ENCODE data around the gene TTLL12.

The TTLL12 gene

DNA sequence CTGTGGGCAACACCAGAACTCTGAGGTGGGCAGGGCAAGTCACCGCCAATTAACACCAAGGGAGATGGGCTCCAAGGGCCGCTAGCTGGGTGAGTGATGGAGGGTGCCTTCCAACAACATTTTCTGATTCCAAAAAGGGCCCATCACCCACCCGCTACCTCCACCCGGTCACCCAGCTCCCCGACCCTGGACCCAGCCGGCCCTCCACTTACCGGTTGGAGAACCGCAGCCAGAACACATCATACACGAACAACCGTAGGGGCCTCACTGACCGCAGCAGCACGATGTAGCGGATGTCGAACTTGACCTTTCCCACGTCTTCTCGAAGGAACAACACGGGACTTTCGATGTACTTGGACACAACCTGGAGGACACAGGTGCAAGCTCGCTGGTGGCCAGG, 14.7 kb downstream of the TTLL12 start:
- no peak for DNase-seq (ENCODE audit: low spot score)

- DNase-seq (ENCODE audit: low spot score): no peak
Observed at GRCh38 chr22:43171607-43172006, 15.3 kb downstream of the TTLL12 start.

- DNase-seq (ENCODE audit: low spot score): no peak
Observed at GRCh38 chr22:43171019-43171491, 15.9 kb downstream of the TTLL12 start.

DNA sequence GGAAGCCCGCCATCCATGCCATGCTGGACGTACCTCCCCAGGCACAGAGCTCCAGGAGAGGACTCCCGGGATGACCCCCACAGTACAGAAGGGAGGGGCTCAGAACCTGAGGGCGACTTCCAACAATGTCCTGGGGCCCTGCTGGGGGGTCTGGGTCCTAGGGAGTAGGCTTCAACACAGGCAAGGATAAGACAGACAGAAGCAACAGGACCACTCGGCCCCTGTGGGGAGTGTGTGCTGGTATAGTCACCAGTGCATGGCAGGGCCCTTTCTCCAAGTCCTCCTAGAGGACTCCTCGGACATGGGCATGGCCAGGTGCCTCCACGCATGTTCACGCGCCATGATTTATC, 16.8 kb downstream of the TTLL12 start:
- DNase-seq (ENCODE audit: low spot score): no peak

DNA sequence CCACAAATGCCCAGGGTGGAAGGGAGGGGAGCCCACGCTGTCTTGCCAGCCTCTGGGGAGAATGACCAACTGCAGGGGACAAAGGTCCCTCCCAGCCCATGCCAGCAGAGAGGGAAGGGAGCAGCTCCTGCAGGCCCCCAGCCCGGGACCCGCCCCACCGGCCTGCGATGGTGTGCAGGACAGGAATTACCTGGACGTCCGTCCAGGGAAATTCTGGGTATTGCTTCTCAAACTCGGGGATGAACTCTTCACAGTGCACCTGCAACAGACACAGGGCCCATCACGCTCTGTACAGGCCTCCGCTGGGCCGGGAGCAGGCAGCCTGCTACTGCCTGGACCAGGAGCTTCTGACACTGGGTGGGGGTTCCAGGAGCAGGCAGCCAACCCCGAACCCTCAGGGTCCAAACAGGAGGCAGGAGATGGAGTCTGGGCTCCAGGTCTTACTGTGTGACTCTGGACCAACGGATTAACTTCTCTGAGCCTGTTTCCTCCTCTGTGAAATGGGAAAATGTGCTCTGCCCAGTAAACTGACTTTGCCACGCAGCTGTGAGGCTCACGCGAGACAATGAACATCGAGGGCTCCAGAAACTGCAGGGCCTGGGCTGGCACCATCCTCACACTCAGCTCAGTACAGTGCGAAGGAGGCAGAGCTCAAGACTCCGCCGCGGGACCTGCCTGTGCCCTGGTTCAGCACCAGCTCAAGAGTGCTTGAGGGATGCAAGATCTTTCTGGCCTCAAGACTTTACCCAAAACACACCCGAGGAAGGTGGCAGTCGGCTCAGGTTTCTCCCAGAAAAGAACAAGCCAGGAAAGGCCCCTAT, 17.4 kb downstream of the TTLL12 start:
- no peak for DNase-seq (ENCODE audit: low spot score)

GRCh38 chr22:43168471-43169309, 18.2 kb downstream of the TTLL12 start:
- peak; percentile 86 for DNase-seq (ENCODE audit: low spot score)

DNA sequence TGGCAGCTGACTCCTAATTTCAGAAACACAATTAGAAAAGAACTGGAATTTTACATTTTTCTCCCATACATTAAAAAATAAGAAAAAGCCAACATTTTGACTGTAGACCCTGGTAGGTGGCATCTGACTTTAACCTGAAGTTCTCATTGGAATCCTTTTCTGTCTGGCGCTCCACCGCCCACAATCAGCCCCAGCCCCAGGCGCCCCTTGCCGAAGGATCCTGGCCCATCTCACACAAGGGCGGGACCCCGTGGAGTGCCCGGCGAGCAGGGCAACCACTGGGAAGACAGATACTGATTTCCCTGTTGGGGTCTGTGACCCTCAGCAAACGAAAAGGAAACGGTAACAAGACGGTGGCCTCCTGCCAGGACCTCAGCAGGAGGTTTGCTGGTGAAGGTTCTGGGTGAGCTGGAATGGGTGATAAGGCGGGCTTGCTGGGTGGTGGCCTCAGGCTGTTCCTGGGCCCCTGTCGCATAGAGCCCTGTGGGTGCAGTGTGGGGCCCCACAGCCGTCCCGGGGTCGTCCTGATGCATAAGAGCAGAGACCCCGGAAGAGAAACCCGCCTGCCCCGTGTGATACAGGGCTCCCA, 19.8 kb downstream of the TTLL12 start:
- DNase-seq (ENCODE audit: low spot score): no peak

- no peak for DNase-seq (ENCODE audit: low spot score)
Observed at GRCh38 chr22:43166132-43166930, 20.6 kb downstream of the TTLL12 start.

DNA sequence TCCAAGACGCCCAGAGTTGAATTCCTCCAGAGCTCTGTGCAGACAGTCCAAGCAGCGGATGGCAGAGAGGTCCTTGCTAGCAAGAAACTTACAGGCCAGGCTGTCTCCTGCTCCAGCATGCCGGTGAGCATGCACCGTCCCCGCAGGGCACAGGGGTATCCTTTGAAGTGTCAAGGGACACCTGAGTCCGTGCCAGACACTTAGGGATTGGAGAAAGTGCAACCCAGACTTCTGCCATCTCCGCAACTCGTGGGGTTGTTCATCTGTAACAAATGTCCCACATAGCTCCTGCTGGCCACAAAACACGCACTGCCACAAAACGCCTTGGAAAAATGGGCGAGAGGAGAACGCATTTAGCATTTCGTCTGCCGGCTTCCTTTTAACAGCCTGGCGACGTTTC, 22.3 kb downstream of the TTLL12 start:
- no peak for DNase-seq (ENCODE audit: low spot score)

- no peak for DNase-seq (ENCODE audit: low spot score)
Observed at GRCh38 chr22:43163241-43163795, 23.6 kb downstream of the TTLL12 start.

- no peak for DNase-seq (ENCODE audit: low spot score)
Observed at GRCh38 chr22:43162412-43163150, 24.4 kb downstream of the TTLL12 start.

DNA sequence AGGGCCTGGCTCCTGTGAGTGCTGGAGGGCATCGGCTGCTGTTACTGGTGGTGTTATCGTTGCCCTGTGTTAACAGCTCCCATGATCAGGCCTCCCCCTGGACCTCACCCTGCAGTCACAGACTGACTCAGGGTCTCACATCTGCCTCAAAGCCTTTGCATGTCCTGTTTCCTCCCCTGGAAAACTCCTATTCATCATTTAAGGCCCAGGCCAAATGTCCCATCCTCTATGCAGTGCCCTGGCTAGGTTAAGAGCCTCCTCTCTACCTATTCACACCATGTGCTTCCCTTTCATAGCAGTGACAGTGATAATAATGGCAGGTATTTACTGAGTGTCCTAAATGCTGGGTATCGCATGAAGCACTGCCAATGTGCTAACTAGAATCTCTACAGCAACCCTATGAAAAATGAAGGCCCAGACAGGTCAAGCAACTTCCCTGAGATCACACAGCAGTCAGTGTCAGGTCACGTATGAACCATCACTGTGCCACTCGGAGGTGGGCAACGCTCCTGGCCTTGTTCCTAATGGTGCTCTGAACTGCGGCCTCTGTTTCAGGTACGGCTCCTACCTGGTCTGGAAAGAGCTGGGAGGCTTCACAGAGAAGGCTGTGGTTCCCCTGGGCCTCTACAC, 26.3 kb downstream of the TTLL12 start:
- no peak for DNase-seq (ENCODE audit: low spot score)

DNA sequence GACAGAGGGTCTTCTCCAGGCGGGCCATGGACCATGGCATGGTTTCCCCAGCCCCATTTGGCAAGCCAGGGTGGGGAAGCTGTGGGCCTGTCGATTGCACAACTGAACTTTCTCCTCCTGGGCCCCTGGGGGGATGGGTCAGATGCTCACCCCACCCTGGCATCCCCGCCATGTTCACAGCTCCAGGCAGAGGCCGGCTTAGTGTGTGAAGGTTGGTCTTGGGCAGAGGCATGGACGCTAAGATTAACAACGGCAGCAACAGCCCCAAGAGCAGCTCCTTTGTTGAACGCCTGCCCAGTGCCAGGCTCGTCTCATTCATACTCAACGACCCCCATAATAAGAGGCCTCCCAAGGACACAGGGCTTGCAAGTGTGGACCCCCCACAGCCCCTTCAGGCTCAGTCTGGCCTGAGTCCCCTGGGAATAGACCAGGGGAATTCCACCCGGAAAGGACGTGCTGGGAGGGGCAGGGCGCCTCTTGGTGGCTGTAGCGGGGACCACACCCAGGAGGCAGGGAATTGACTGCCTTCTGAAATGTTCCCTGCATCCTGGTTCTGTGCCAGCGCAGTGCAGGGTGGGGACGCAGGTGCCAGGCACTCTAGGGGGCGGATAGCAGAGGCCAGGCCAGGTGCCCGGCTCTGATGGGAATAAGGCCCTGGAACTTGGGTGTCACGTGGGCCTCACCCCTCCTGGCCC, 27.3 kb downstream of the TTLL12 start:
- DNase-seq (ENCODE audit: low spot score): no peak

DNA sequence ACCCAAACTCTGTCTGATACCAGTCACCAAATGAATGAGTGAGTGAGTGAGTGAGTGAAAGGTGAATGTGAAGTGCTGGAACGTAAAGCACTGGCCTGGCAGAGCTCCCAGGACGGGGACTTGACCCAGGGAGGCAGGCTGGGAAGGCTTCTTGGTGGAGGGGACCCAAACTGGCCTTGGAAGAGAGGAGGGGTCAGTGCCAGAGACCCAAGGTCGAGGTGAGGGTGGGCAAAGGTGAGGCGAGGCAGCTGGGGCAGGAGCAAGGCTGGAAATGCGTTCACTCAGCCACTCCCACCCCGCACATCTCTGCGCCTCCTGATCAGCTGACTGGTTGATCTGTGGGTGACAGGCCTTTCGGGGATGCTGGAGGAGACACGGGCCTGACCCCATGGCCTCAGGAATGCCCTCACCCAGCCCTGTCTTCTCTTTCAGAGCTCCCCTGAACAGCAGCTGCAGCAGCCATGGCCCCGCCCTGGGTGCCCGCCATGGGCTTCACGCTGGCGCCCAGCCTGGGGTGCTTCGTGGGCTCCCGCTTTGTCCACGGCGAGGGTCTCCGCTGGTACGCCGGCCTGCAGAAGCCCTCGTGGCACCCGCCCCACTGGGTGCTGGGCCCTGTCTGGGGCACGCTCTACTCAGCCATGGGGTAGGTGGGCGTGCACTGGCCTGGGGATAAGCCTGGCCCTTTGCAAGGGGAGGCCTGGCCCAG, 28.0 kb downstream of the TTLL12 start:
- no peak for DNase-seq (ENCODE audit: low spot score)

GRCh38 chr22:43157874-43158546, 28.9 kb downstream of the TTLL12 start:
- DNase-seq (ENCODE audit: low spot score): no peak

DNA sequence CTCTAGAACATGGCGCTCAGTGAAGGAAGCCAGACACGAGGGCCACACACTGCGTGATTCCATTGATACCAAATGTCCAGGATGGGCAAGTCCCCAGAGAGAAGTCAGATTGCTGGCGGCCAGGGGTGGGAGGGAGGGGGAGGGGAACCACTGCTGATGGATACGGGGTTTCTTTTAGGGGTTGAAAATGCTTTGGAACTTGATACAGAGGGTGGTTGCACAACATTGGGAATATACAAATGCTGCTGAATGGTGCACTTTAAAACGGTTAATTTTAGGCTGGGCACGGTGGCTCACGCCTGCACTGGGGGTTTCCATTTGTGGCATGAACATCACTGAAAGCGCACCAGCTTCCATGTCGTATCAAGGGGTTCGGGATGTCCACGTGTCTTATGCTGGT, 30.5 kb downstream of the TTLL12 start:
- DNase-seq (ENCODE audit: low spot score): no peak

- DNase-seq (ENCODE audit: low spot score): no peak
Observed at GRCh38 chr22:43155789-43156188, 31.1 kb downstream of the TTLL12 start.

GRCh38 chr22:43154887-43155536, 31.9 kb downstream of the TTLL12 start:
- DNase-seq (ENCODE audit: low spot score): no peak
